Activated effector memory CD4-positive, alpha-beta T cell treated with Interleukin-2 at 50 U/mL for 16 hours (primary cell): ENCODE results near the gene TRAF7.
"Not testable (repeated sequence)": the region's sequence is repeated elsewhere in the genome, so short reads cannot be mapped to it uniquely, and the experiment has no call there.

ENCODE experiments used
- DNase-seq: peaks from one replicate; pipeline ENCODE4 v3.0.0-alpha.2; 2020

TRAF7 gene

DNA sequence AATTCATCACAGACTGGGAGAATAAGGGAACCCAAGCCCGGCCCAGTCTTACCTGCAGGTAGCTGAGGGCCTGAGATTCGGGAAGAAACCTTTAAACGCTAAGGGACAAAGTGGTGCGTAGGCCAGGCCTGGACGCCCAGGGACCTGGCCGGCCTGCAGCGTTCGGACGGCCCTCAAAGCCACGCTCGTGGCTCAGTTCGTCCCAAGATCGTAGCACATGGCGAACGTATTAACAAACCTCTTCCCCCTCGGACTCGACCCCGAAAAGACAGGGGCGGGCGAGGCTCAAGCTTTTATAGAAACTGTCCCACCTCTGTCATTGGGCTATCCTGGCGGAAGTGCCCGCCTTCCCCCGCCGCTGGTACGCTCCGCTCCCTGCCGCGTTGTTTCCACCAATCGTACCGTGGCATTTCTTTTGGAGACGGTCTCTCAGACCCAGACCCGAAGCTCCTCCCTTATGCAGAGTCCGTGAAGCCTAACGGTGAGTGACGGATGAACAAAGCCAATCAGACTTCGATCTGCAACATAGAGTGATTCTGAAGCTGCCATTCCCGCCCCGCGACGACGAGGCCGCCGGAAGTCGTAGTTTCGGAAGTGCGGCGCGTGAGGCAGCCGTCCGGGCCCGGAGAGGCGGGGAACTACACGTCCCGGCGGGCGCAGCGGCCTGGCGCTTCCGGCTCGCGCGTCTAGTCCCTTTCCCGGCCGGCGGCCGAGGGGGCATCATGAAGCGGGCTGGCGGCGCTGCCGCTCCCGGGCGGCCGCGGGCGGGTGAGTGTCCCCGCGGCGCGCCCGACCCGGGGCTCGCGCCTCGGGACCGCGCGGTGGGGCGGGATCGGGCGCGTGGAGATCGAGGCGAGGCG is at the start of gene TRAF7:
TRAF7 (plus strand) TSS at position 692 of the 860 bp plus-strand sequence. CDS start 8,139 bp downstream, outside the sequence.
- DNase-seq, result peak; percentile 96

DNA sequence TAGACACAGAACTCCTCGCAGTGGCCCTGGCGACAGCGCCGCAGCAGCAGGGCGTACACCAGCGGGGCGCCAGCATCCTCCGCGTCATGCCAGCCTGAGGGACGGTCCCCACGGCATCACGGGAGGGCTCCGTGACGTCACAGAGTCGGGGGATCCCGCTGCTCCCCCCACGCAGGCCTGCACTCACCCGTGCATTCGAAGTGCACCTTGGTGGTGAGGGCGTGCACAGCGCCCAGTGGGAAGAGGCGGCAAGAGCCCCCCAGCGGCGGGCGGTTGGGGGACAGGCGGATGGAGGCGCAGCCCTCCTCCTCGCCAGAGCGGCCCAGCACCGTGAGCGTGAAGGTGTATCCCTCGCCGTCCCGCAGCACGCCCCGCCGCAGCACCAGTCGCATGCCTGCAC is 49.4 kb upstream of the TRAF7 start:
- DNase-seq, result not testable (repeated sequence)

DNA sequence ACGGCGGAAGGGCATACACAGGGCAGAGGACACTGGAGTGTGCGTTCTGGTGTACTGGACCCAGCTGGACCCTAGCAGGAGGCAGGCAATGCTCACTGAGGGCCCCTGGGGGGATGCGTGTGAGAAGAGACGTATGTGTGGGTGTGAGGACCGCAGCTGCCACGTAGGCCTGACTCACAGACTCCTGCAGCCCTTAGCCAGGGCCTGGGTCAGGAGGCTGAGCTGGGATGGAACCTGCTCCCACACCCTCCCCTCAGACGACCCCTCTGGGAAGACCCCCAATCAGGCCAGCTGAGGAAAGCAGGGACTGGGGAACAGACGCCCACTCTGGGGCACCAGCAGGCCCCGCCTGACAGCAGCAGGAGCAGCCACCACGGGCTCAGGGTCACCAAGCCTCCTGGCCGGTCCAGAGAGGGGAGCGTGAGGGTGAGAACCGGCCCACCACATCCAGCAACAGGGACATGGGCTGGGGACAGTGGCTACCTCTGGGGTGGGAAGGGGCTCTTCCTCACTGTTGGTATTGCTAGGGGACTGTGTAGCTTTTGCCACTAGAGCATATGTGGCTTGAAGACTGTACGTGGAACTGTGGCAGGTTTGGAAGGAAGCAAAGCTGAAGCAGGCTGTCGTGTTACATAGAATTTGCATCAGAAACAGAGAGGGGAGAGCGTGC is 48.3 kb upstream of the TRAF7 start:
- not testable (repeated sequence) for DNase-seq

DNA sequence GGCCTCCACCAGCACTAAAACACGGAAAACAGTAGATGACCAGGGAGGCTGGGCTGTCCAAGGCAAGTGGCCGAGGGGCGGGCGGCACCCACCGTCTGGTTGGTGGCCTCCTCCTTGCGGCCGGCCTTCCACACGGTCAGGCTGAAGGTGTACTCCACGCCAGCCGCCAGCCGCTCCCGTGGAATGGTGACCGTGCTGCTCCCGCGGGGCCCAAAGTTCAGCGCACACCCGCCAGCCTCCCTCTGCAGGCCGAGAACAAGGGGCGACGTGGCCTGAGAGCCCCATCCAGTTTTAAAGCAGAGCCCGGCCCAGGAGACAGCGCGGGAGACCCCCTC is 47.8 kb upstream of the TRAF7 start:
- DNase-seq, result not testable (repeated sequence)

DNA sequence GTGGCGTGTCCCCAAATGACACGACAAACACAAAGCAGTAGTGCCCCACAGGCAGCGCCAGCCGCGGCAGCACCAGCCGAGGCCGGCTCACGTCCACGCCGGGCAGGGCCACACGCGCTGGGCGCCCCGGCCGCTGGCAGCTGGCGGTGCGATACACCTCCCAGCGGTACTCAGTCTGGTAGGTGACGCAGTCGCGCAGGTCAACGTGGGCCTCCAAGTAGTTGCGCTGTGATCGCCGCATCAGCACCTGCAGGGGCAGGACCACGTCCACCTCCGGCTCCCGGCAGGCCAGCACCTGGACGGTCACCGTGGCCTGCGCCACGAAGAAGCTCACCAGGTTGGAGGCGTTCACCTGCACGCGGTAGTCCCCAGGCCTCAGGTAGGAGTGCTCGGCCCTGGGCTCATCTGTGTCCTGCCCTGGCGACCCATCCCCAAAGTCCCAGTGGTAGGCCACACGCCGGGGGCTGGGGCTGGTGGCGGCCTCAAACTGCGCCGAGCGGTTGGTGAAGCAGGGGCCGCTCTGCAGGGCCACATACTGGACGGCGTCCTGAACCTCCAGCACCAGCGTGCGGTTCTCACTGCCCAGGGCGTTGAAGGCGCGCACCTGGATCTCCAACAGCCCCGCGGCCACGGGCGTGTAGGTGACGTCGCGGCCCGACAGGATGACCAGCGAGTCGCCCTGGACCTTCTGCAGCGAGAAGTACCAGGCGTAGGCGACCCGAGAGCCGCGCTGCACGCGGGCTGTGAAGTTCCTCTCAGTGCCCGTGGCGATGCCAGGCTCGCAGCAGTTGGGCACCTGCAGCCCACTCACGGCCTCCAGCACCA is 46.9 kb upstream of the TRAF7 start:
- not testable (repeated sequence) for DNase-seq

DNA sequence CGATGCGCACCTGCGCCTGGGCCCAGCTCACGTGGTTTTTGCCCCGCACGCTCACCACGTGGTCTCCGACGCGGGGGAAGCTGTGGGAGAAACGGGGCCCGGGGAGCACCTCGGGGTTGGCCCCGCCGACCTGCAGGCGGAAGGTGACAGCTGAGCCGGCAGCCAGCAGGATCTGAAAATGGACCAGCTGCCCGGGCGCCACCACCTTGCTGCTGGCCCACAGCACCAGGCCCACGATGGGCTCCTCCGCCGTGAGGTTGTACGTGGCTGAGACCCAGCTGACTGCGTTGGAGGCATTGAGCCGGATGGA is 46.4 kb upstream of the TRAF7 start:
- not testable (repeated sequence) for DNase-seq

DNA sequence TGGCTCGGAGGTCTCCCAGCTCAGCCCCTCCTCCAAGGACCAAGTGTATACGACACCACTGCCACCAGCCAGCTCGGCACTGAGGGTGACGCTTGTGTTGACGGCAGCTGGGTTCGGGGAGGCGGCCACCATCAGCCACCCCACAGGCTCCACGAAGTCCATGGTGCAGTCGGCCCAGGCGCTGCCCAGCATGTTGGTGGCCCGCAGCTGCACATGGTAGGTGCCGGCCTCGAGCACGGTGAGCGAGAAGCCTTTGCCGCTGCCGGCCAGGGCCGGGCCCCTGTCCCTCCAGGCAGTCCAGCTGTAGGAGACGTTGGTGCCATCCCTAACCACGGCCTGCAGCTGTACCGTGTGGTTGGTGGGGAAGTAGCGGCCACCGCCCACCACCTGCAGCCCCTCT is 45.7 kb upstream of the TRAF7 start:
- not testable (repeated sequence) for DNase-seq

DNA sequence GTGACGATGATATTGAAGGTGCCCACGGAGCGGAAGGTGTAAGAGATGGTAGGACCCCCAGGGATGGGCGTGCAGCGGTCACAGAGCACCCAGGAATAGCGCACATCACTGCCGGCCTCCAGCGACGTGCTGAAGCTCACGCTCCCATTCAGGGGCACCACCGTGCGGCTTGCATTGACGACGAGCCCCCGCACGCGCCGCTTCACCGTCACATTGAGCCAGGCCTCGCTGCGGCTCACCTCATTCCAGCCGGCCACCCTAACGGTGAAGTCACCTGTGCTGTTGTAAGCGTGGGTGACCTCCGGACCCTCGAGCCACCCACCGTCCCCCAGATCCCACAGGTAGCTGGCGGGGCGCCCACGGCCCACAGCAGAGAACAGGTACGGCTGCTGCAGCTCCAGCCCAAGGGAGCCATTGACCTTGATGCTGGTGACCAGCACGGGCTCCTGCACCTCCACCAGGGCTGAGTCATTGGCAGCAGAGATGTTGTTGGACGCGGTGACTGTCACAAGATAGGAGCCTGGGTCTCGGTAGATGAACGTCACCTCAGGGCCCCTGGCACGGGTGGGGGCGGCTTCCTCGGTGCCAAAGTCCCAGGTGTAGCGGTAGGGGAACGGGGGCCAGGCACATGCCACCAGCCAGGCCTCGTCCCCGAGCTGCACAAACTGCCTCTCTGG is 45.1 kb upstream of the TRAF7 start:
- DNase-seq, result not testable (repeated sequence)

DNA sequence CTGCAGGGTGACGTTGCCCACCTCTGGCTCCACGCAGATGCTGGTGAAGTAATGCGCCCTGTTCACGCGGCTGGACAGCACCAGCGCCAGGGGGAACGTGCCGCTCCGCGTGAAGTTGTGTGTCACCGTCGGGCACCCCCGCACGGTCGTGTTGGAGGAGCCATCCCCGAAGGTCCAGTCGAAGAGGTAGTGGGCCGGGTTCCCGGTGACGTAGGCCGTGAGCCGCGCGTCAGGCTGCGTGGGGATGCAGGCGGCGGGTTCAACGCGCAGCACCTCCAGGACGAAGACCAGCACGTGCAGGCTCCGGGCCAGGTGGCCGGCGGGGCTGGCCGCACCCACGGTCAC is 44.6 kb upstream of the TRAF7 start:
- DNase-seq, result not testable (repeated sequence)

DNA sequence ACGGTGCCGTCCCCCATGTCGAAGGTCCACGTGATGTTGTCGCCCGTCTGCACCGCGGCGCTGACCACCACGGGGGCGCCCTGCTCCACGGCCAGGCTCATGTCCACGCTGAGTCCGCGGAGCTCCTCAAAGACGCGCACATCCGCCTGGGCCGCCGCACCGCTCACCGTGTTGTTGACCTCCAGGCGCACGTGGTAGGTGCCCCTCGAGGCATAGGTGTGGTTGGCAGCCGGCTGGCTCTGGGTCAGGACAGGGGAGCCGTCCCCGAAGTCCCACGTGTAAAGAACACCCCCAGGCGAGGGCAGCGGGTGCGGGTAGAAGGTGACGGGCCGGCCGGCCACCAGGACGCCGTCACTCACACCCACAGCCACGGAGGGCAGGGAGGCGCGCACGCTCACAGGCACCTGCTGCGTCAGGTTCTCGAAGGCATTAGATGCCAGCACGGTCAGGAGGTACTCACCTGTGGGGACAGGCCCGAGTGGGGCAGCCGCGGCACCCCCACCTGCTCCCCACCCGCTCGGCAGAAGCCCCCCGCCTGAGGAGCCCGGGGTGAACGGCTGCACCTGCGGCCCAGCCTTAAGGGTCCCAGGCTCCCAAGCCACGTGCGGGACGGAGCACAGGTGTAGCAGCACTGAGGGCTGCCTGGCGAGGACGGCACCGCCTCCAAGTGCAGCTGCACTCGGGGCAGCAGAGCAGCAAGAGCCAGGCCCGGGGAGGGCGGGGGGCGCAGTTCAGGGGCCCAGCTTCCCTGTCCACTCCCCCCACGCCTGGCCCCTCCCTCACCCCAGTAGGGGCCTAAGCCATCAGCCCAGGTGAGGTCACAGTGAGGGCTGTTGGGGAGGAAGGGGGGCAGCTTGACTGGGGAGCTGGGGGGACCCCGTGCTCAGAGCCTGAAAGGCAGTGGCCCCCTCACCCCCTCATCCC is 43.9 kb upstream of the TRAF7 start:
- DNase-seq, result not testable (repeated sequence)

DNA sequence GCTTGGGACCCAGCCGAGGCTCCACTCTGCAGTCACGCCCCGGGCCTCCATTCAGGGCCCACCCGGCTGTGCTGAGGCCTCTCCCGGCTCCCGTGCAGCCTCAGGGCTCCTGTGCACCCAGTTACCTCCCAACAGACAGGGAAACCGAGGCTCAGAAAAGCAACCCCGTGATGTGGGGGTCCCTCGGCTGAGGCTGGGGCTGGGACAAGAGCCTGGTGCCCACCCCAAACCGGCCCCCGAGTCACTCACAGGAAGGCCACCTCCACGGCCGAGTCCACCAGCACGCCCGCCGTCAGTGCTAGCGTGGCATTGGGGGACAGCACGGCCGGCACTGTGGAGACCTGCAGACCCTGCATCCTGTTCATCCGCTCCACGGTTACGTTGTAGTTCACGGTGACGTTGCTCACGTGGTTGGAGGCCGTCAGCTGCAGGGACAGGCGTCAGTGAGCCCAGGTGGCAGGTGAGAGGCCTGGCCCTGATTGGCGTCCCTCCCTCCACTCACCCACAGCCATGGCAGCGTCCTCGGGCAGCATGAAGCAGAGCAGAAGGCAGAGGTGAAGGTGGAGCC is 43.0 kb upstream of the TRAF7 start:
- DNase-seq, result not testable (repeated sequence)

DNA sequence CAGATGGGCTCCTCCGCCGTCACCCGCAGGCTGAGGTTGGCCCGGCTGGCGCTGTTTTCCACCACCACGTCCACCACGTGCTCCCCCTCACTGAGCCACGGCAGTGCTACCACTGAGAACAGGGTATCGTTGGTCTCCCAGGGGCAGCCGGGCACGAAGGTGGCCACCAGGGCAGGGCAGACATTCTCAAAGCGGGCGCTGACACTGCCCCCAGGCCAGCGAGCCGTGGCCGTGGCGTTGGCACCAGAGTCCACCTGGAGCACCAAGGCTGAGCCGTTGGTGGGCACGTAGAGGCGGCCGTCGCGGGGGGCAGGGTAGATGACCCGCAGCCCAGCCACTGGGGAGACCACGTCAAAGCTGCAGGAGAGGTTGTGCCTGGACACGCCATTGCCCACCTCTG is 41.4 kb upstream of the TRAF7 start:
- DNase-seq, result not testable (repeated sequence)

DNA sequence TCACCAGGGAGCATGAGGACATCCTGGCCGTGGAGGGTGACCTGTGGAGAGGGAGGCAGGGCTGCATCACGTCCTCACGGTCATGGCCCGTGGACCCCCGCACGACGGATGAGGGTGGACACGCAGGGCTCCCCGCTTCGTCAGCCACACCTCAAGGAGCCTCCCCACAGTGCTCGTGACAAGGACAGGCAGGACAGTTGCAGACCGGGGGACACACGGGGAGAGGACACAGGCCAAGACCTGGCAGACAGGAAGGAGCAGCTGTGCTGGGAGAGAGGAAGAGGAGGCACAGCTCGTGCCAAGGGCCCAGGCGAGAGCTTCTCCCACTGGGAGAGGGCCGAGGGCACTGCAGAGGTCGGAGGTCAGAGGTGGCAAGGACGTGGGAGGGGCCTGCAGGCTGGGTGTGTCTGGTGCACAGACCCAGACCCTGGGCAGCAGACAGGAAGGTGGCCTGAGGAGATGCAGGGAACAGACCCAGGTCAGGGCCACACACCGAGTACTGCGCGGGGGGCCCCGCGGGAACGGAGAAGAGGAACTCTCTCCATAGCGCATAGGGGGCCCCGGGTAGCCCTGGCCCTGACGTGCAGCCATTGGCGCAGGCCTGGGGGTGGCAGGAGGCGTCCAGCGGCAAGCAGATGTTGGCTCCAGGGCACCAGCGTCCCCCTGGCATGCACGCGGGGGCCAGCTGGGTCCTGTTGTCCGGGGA is 40.5 kb upstream of the TRAF7 start:
- not testable (repeated sequence) for DNase-seq

DNA sequence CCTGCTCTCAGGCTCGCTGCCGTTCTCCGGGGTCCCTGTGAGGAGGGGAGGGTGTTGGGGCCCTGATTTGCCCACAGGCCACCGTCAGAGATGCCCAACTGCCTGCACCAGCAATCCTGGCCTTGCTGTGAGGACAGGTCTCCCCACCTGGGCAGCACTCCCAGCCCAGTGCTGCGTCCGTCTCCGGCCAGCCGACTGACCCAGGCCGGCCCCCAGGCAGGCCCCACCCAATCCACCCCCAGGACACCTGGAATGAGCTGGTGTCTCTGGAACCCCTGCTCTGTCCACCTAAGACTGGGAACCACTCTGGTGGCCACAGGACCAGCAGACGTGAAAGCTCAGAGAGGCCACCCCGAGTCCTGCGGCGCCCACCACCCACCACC is 40.0 kb upstream of the TRAF7 start:
- DNase-seq, result no peak

DNA sequence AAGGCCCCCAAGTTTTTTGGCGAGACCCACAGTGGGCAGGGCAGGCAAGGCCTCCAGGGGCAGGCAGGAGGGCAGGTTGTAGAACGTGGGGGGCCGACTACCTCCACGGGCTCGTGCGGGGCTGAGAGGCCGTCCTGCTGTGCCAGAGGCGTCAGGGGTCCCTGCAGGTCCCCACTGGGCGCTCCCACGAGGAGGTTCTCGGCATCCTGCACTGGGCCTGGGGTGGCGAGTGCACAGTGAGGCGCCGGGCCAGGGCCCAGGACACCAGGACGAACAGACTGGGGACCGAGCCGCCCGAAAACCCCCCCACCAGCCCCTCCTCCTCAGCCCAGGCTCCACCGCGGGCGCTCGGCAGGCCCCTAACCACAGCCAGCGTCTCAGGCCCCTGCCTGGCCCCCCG is 39.2 kb upstream of the TRAF7 start:
- DNase-seq, result not testable (repeated sequence)

DNA sequence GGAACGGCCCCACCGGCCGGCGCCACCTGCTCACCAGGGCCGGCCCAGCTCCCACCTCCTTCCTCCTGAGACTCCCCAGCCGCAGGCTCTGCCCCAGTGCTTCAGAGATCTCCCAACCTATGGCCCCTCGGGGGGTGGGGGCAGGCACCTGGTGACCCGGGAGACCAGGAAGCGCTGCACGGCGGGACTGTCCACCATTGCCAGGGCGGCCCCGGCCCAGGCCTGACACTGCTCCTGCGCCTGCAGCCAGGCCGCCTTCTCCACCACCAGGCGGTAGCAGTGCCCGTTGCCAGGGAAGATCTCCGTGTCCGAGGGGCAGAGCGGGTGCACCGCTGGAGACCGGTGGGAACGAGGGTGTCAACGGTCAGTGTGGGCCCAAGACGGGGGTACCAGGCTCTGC is 38.2 kb upstream of the TRAF7 start:
- DNase-seq, result not testable (repeated sequence)

DNA sequence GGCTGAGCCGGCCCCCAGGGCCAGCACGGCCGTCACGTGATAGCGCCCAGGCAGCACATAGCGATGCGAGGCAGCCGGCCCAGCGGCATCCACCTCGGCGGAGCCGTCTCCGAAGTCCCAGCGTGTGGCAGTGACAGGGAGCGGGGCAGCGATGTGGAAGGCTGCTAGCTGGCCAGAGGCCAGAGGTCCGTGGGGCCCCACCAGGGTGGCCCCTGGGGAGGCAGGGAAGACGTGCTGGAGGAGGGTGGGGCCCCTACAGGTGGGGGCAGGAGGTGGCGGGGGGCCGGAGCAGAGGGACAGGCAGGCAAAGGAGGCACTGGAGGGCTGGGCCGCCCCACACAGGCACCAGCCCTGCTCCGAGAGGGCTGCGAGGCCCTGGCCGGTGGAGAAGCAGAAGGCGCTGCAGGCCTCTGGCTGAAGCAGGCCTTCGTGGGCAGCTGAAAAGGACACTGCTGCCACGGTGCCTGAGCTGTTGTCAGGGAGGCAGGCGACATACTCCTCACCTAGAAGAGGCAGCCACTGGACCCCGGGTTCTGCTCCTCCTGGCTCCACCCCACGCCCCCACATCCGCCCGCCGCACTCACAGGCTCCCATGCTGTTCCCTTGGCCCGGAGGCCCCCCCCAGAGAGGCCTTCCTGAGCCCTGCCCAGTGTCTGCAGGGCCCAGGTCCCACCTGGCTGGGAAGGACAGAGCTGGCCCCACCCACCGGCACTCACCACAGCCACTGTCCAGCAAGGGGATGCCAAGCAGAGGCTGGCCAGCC is 37.4 kb upstream of the TRAF7 start:
- DNase-seq, result not testable (repeated sequence)

DNA sequence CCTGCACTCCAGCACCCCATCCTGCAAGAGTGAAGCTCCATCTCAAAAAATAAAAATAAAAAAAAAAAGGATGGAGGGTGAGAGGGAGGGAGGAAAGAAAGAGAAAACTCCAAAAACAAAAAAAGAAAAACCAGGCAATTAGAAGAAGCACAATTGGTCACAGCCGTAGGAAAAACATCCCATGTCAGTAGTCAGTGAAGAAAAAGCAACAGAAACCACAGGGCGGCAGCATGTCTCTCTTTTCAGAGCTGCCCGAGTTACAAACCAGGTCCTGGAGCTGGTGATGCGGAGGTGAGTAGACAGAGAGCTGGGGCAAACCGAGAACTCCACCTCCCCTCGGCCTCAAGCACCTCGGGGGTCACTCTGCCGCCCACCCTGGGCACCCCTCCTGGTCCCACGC is 34.3 kb upstream of the TRAF7 start:
- not testable (repeated sequence) for DNase-seq

DNA sequence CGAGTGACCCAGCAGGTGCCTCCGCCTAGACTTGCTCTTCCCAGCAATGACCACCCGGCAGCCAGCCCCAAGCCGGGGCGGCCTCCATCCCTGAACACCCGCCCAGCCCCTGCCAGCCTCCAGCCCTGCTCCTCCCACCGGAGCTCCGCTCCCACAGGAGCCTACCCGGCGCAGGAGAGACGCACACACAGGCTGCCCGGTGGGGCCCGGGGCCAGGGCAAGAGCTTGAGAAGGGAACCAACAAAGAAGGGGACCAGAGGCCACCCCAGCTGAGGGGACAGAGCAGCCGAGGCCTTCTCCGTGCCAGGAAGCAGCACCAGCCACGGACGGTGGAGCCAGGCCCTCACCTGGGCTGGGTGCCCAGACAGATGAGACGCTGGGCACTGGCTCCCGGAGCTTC is 33.7 kb upstream of the TRAF7 start:
- no peak for DNase-seq

DNA sequence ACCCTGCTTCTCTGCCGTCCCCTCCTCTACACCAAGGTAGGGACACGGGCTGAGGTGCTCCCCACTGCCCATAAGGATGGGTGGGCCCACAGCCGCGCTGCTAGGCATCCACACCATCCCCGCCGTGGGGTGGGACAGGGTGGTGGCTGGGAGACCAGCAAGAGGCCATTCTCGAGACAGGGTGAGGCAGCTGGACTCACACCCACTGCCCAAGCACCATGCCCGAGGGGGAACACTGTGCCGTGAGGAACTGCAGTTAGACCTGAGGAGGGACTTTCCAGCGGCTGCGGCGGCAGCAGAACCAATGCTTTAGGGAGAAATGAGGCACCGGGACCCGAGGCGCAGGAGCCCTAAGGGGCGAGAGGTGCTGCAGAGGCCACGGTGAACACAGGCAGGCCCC is 33.2 kb upstream of the TRAF7 start:
- no peak for DNase-seq
